ENCODE data around the gene ZNF496. TPM values are rescaled to one million over a fixed set of nuclear protein-coding genes. Genes with fewer than 3 reads are reported as not detected.
"Not testable (repeated sequence)": the region's sequence is repeated elsewhere in the genome, so short reads cannot be mapped to it uniquely, and the experiment has no call there.

ZNF496 gene
- polyA plus RNA-seq, 5 donors, result 28.5 to 40.5 (median 37.4) TPM

- DNase-seq, result no peak
These were observed 35.0 kb downstream of the ZNF496 start for GRCh38 chr1:247296599-247297180.

GRCh38 chr1:247295746-247296145, 35.9 kb downstream of the ZNF496 start:
- no peak for DNase-seq

- no peak for DNase-seq
These were observed 36.4 kb downstream of the ZNF496 start for GRCh38 chr1:247295274-247295684.

- no peak for DNase-seq
These were observed 37.4 kb downstream of the ZNF496 start for GRCh38 chr1:247294282-247294681.

- no peak for DNase-seq
These were observed 38.6 kb downstream of the ZNF496 start for GRCh38 chr1:247293047-247293446.

- DNase-seq, result no peak
These were observed 39.7 kb downstream of the ZNF496 start for GRCh38 chr1:247291833-247292561.

GRCh38 chr1:247291161-247291560, 40.5 kb downstream of the ZNF496 start:
- no peak for DNase-seq

GRCh38 chr1:247290576-247290975, 41.1 kb downstream of the ZNF496 start:
- no peak for DNase-seq

GRCh38 chr1:247289274-247289892, 42.3 kb downstream of the ZNF496 start:
- DNase-seq, result not testable (repeated sequence)

GRCh38 chr1:247288341-247288740, 43.3 kb downstream of the ZNF496 start:
- DNase-seq, result no peak

- no peak for DNase-seq
These were observed 44.2 kb downstream of the ZNF496 start for GRCh38 chr1:247287460-247287859.

GRCh38 chr1:247286134-247286670, 45.5 kb downstream of the ZNF496 start:
- DNase-seq, result no peak

- DNase-seq, result no peak
These were observed 50.6 kb downstream of the ZNF496 start for GRCh38 chr1:247281001-247281574.

GRCh38 chr1:247277191-247277590, 54.5 kb downstream of the ZNF496 start:
- DNase-seq, result no peak

GRCh38 chr1:247274605-247275256, 56.9 kb downstream of the ZNF496 start:
- DNase-seq, result no peak

- no peak for DNase-seq
These were observed 58.7 kb downstream of the ZNF496 start for GRCh38 chr1:247273013-247273412.

- DNase-seq, result no peak
These were observed 61.7 kb downstream of the ZNF496 start for GRCh38 chr1:247270003-247270402.

- DNase-seq, result no peak
These were observed 62.5 kb downstream of the ZNF496 start for GRCh38 chr1:247269133-247269532.

- no peak for DNase-seq
These were observed 63.1 kb downstream of the ZNF496 start for GRCh38 chr1:247268390-247269045.

- DNase-seq, result no peak
These were observed 65.6 kb downstream of the ZNF496 start for GRCh38 chr1:247266053-247266452.

GRCh38 chr1:247255772-247256171, 75.9 kb downstream of the ZNF496 start, which contains the start of gene VN1R5:
Gene VN1R5 (plus strand): TSS chr1:247256072.
- not testable (repeated sequence) for DNase-seq

Measured in right lung (tissue), 5 donors.